ENCODE measurements around the gene ANKFY1.

DNA sequence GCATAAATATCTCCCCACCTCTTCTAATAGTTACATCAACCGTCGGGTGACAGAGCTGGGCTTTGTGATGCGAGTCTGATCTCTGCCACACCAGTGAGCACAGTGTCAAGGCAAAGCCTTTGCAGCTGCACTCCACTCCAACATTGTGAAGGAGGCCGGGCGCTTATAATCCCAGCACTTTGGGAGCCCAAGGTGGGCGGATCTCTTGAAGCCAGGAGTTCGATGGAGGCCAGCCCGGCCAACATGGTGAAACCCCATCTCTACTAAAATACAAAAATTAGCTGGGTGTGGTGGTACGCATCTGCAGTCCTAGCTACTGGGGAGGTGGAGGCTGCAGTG lies 101.8 kb downstream of the ANKFY1 start:
- TF ChIP-seq, protein P1, sequence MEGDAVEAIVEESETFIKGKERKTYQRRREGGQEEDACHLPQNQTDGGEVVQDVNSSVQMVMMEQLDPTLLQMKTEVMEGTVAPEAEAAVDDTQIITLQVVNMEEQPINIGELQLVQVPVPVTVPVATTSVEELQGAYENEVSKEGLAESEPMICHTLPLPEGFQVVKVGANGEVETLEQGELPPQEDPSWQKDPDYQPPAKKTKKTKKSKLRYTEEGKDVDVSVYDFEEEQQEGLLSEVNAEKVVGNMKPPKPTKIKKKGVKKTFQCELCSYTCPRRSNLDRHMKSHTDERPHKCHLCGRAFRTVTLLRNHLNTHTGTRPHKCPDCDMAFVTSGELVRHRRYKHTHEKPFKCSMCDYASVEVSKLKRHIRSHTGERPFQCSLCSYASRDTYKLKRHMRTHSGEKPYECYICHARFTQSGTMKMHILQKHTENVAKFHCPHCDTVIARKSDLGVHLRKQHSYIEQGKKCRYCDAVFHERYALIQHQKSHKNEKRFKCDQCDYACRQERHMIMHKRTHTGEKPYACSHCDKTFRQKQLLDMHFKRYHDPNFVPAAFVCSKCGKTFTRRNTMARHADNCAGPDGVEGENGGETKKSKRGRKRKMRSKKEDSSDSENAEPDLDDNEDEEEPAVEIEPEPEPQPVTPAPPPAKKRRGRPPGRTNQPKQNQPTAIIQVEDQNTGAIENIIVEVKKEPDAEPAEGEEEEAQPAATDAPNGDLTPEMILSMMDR (IDR thresholded peaks at IDR 0.05), result no peak
- no peak for TF ChIP-seq ZFX (IDR thresholded peaks at IDR 0.05; ENCODE audit: borderline replicate concordance)

Data from 22Rv1 (cell line).